Endothelial cell of umbilical vein (primary cell): ENCODE measurements around the gene ARID1B.

Experiments used
- EZH2 ChIP-seq: IDR thresholded peaks from 2 replicates; pipeline ENCODE4 v1.6.1; 2012; ENCODE audit warnings: borderline replicate concordance, low read depth, mild to moderate bottlenecking, moderate library complexity, low read length, inconsistent platforms; ENCODE audit not compliant: severe bottlenecking
- FOS ChIP-seq: IDR thresholded peaks from 2 replicates; pipeline ENCODE4 v1.6.1; 2011; ENCODE audit warnings: mild to moderate bottlenecking, low read length, moderate library complexity, borderline replicate concordance; ENCODE audit not compliant: insufficient read depth
- GATA2 ChIP-seq: IDR thresholded peaks from 2 replicates; pipeline ENCODE4 v1.7.0; 2011; ENCODE audit warnings: low read depth, mild to moderate bottlenecking, moderate library complexity, mixed read lengths, low read length; ENCODE audit not compliant: insufficient read length, insufficient read depth
- JUN ChIP-seq: IDR thresholded peaks from 2 replicates; pipeline ENCODE4 v1.6.1; 2011; ENCODE audit warnings: borderline replicate concordance, low read depth; ENCODE audit not compliant: insufficient read length, insufficient read depth
- MYC ChIP-seq: IDR thresholded peaks from one replicate; pipeline ENCODE4 v1.6.1; 2011; ENCODE audit warnings: mild to moderate bottlenecking, low read depth, low read length
- POLR2A ChIP-seq: IDR thresholded peaks from 2 replicates; pipeline ENCODE4 v1.6.1; 2012; ENCODE audit warnings: low read depth, mild to moderate bottlenecking, control low read depth, low read length
- POLR2AphosphoS5 ChIP-seq: IDR thresholded peaks from 2 replicates; pipeline ENCODE4 v1.6.1; 2012; ENCODE audit warnings: low read depth, mild to moderate bottlenecking, control low read depth, low read length, moderate library complexity; ENCODE audit not compliant: insufficient read depth
- TF ChIP-seq, protein P1 (sequence below), 2 donors: IDR thresholded peaks; 1 replicate in 1 of 2; 2 replicates in 1 of 2; pipeline ENCODE4 v1.5.1; 2011; ENCODE audit warnings: low read length in 2 of 2, mild to moderate bottlenecking in 2 of 2, moderate library complexity in 2 of 2, control low read depth in 1 of 2, inconsistent platforms in 1 of 2, low read depth in 1 of 2; ENCODE audit not compliant: insufficient read depth in 1 of 2; ENCODE audit errors: extremely low read depth in 1 of 2
- TF ChIP-seq, protein P2 (sequence below): IDR thresholded peaks from 2 replicates; pipeline ENCODE4 v1.6.1; 2011; ENCODE audit not compliant: insufficient read depth, insufficient read length

DNA sequence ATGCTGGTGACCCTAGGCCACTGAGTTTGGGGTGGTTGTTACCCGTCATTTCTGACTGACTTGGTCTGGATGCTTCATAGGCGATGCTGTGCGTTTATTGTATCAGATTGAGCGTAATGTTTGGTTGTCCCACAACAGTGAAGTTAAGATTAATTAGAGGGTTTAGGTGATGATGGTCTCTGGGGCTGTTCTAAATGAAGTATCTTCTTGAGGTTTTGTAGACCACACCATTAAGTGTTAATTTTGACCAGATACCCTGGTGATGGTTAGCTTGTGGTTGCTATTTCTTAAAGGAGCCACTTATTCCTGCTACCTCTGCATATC, 132.8 kb downstream of the ARID1B start:
- no peak for TF ChIP-seq POLR2A
- TF ChIP-seq, protein P1, sequence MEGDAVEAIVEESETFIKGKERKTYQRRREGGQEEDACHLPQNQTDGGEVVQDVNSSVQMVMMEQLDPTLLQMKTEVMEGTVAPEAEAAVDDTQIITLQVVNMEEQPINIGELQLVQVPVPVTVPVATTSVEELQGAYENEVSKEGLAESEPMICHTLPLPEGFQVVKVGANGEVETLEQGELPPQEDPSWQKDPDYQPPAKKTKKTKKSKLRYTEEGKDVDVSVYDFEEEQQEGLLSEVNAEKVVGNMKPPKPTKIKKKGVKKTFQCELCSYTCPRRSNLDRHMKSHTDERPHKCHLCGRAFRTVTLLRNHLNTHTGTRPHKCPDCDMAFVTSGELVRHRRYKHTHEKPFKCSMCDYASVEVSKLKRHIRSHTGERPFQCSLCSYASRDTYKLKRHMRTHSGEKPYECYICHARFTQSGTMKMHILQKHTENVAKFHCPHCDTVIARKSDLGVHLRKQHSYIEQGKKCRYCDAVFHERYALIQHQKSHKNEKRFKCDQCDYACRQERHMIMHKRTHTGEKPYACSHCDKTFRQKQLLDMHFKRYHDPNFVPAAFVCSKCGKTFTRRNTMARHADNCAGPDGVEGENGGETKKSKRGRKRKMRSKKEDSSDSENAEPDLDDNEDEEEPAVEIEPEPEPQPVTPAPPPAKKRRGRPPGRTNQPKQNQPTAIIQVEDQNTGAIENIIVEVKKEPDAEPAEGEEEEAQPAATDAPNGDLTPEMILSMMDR (IDR thresholded peaks at IDR 0.05; ENCODE audit: extremely low read depth in 1 of 2, insufficient read depth in 1 of 2, low read depth in 1 of 2, low read length in 2 of 2), result no peak
- no peak for TF ChIP-seq EZH2
- TF ChIP-seq POLR2AphosphoS5, result no peak
- no peak for TF ChIP-seq GATA2
- no peak for TF ChIP-seq MYC
- TF ChIP-seq, protein P2, sequence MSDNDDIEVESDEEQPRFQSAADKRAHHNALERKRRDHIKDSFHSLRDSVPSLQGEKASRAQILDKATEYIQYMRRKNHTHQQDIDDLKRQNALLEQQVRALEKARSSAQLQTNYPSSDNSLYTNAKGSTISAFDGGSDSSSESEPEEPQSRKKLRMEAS, result no peak
- TF ChIP-seq JUN, result no peak
- no peak for TF ChIP-seq FOS
